ENCODE measurements around the gene LARP1.

- no peak for TF ChIP-seq CTCF (conservative IDR thresholded peaks at IDR 0.05)
- no peak for TF ChIP-seq EZH2 (IDR thresholded peaks at IDR 0.05; ENCODE audit: low read depth)
Observed at GRCh38 chr5:154863291-154864080, 108.3 kb downstream of the LARP1 start.
